OCI-M2 (cell line): ENCODE data around the gene SLA2.
"Not testable (repeated sequence)": the region's sequence is repeated elsewhere in the genome, so short reads cannot be mapped to it uniquely, and the experiment has no call there.

Experiments
- DNase-seq: peaks from one replicate; lab custom pipeline; 2025; ENCODE audit not compliant: unreplicated experiment; lab: John Stamatoyannopoulos, UW

SLA2 gene

GRCh38 chr20:36576081-36576445 is 69.9 kb downstream of the SLA2 start:
- DNase-seq, result no peak

GRCh38 chr20:36574366-36575135 is 71.4 kb downstream of the SLA2 start:
- no peak for DNase-seq

GRCh38 chr20:36573798-36574365 is 72.1 kb downstream of the SLA2 start:
- DNase-seq, result no peak

GRCh38 chr20:36573103-36573797 is 72.7 kb downstream of the SLA2 start, which contains the start of gene TGIF2:
TGIF2 (plus strand) TSS chr20:36573597; CDS start chr20:36578775, 5,178 bp downstream.
- peak; percentile 52 for DNase-seq

- no peak for DNase-seq
Observed at GRCh38 chr20:36572701-36573102, 73.3 kb downstream of the SLA2 start.

GRCh38 chr20:36571564-36572504 is 74.2 kb downstream of the SLA2 start:
- DNase-seq, result no peak

GRCh38 chr20:36569847-36570429 is 76.1 kb downstream of the SLA2 start:
- DNase-seq, result no peak

GRCh38 chr20:36565520-36565919 is 80.5 kb downstream of the SLA2 start:
- DNase-seq, result no peak

- not testable (repeated sequence) for DNase-seq
Observed at GRCh38 chr20:36564726-36565121, 81.3 kb downstream of the SLA2 start.

- DNase-seq, result not testable (repeated sequence)
Observed at GRCh38 chr20:36564078-36564725, 81.8 kb downstream of the SLA2 start.

GRCh38 chr20:36563374-36563773 is 82.6 kb downstream of the SLA2 start:
- no peak for DNase-seq

GRCh38 chr20:36562724-36563123 is 83.3 kb downstream of the SLA2 start:
- no peak for DNase-seq
